Stimulated activated CD4-positive, alpha-beta T cell treated with anti-CD3 and anti-CD28 coated beads, Interleukin-4, amount 100 ng/mL, for 4 hours (primary cell): ENCODE data around the gene DEPP1.

Experiments
- DNase-seq, 2 experiments: peaks; one replicate each; pipeline ENCODE4 v3.0.0-alpha.2; 2020

Gene DEPP1

DNA sequence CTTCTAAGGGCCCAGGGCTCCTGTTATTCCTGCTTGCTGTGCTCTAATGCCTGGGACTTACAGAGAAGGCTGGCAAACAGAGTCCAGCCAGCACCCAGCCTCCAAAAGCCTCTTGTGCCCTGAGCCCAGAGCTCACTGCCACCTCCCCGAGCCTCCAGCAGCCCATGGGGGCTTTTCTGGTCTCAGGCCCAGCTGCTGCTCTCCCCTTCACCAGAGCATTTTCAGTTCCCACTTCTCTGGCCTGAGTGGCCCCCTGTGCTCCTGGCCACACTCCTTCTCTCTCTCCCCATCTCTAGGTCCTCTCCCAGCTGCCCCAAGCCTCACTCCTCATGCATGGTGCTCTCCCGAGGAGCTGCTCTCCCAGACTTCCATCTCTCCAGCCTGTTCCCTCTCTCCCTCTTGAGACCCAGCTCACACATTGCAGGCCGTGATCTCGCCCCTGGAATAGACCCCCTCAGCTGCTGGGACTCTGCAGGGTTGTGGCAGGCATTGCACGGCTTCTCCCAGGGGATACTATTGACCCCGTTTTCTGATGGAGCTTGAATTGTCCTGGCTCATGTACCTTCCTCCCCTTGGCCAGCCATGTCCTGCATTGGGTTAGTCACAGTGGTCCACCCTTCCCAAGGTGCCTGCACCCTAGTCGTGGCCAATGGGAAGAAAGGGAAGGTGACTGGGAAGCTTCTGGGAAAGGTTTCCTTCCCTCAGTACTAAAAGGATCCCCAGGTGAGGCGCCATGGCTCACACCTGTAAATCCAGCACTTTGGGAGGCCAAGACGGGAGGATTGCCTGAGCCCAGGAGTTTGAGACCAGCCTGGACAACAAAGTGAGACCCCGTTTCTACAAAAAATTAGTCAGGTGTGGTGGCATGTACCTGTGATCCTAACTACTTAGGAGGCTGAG lies 28.0 kb downstream of the DEPP1 start:
- DNase-seq = no peak

DNA sequence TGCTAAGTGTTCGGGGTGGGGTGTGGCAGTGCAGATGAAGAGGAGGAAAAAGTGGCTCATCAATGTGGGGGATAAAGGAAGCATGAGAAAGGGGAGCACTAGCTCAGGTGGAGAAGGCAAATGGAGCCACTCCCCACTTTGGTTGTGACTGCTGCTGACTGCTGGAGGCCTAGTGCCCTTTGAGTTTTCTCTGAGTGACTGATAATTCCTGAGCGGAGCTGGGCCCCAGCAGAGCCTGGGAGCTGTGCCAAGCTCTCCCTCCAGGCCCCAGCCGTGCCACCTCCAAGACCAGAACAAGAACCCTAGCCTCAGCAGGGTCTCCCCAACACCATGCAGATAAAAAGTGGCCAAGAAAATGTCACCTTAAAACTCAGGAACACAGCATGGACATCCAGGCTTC lies 28.7 kb downstream of the DEPP1 start:
- DNase-seq = no peak

DNA sequence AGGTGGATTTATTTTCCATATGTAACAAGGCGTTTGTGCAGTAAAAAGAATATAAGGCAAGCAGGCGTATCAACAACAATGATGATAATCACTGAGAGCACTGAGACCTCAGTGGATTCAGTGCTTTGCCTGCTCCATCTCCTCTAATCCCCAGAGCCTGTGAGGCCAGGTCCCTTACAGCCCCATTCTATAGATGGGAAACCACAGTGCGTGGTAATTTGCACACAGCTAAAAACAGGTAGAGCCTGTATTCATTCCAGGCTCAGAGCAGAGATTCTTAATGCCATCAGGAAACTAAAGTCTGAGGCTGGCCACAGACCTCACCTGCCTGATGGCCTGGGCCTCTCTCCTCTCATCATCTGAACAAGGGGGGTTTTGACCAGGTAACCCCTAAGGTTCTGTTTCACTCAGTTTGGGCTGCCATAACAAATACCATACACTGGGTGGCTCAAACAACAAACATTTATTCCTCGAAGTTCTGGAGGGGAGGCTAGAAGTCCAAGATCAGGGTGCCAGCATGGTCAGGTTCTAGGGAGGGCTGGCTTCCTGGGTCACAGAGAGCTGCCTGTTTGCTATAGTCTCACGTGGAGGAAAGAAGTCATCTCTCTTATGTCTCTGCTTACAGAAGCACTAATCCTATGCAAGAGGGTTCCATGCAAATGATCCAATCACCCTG lies 29.3 kb downstream of the DEPP1 start:
- DNase-seq = no peak

DNA sequence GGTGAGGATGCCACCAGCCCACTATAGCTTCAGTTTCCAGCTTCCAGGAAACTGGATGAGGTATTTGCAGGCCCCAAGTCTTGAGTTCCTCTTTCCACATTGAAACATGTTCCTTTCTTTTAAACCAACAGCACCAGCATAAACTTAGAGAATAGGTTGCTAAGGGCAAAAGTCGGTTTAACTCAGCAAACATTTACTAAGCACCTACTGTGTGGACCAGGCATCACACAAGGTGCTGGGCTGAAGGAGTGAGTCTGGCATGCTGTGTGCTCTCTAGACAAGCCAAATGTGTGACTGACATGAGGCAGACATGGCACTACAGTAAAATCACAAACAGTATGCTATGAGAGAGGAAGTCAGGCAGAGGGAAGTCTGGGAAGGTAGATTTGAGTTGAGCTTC lies 30.0 kb downstream of the DEPP1 start:
- DNase-seq = no peak

DNA sequence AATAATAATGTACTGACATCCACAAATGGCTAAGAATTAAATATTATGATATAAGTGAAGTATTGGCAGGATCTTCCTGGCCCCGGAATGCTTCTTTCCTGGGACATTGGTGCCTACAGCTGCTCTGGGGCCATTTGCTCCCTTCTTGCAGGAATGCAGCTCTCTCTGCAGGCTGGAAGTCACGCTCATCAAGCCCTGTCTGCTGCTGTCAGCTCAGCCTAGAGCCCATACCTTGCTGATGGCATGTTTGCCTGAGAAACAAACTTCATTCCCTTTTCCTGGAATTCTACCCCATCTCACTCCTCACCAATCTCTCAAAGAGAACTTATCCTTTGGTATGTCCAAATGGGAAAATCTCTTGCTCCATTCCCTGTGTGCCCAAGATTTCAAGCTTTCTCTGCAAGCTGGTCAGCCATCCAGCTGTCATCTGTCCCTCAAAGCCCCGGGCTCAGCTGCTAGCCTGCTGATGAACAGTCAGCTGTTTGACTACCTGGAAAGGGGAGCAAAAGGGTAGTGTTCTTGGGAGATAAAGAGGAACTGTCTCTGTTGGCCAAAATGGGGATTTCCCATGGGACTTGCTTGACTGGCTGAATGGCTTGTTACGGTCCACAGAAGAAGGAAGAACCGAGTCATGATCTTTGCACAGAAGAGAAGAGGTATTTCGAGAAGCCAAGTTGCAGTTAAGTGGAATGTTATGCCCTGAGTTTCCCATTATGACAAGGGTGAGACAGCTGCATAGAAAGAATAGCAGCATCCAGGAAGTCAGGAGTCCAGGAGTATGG lies 31.0 kb downstream of the DEPP1 start:
- DNase-seq = no peak

DNA sequence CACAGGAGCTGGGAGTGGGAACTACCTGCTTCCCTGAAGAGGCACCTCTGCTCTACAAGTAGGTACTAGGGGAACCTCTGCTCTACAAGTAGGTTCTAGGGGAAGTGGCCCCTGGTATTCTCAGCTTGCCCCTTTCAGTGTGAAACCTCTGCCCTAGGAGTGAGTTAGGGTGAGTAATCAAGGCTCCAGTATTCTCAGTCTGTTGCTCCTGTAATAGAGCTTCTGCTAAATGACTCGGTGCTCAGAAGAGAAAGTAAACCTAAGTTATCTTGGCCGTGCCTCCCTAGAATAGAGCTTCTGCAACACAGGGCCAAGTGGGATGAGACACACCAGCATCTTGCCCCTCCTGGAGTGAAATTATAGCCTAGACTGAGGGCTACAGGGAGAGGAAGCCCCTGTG lies 32.4 kb downstream of the DEPP1 start:
- no peak for DNase-seq

DNA sequence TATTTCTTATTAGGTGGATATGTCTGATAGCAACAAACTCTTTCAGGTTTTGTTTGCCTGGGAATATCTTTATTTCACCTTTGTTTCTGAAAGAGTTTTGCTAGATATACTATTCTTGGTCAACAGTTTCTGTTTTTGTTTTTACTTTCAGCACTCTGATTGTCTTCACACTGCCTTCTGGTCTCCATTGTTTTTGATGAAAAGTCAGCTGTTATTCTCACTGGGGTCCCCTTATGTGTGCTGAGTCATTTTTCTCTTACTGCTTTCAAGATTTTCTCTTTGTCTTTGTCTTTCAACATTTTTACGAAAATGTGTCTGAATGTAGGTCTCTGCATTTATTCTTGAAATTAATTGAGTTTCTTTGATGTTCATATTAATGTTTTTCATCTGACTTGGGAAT lies 34.3 kb downstream of the DEPP1 start:
- DNase-seq = no peak

DNA sequence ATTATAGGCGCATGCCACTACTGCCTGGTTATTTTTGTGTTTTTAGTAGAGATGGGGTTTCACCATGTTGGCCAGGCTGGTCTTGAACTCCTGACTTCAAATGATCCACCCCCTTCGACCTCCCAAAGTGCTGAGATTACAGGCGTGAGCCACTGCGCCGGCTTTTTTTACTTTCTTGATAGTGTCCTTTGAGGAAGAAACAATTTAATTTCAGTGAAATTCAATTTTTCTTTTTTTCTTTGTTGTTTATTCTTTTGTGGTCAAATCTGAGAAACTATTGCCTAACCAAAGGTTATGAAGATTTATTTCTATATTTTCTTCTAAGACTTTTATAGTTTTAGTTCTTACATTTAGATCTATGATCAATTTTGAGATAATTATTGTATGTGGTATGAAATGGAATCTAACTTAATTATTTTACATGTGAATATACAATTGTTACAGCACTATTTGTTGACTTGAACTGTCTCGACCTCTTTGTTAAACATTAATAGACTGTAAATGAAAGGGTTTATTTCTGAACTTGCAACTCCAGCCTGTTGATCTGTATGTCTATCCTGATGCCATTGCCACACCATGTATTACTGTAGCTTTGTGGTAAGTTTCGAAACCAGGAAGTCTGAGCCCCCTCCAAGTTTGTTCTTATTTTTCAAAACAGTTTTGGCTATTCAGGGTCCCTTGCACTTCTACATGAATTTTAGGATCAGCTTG lies 38.8 kb downstream of the DEPP1 start:
- no peak for DNase-seq

DNA sequence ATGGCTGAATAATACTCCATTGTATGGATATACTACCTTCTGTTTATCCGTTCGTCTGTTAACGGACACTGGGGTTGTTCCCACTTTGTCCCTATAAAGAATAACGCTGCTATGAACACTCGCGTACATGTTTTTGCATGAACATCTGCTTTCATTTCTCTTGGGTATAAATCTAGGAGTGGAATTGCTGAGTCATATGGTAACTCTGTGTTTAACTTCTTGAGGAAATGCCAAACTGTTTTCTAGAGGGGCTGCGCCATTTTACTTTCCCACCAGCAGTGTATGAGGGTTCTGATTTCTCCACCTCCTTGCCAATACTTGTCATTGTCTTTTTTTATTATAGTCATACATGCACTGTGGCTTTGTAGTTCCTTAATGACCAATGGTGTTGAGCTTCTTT lies 39.7 kb downstream of the DEPP1 start:
- no peak for DNase-seq

DNA sequence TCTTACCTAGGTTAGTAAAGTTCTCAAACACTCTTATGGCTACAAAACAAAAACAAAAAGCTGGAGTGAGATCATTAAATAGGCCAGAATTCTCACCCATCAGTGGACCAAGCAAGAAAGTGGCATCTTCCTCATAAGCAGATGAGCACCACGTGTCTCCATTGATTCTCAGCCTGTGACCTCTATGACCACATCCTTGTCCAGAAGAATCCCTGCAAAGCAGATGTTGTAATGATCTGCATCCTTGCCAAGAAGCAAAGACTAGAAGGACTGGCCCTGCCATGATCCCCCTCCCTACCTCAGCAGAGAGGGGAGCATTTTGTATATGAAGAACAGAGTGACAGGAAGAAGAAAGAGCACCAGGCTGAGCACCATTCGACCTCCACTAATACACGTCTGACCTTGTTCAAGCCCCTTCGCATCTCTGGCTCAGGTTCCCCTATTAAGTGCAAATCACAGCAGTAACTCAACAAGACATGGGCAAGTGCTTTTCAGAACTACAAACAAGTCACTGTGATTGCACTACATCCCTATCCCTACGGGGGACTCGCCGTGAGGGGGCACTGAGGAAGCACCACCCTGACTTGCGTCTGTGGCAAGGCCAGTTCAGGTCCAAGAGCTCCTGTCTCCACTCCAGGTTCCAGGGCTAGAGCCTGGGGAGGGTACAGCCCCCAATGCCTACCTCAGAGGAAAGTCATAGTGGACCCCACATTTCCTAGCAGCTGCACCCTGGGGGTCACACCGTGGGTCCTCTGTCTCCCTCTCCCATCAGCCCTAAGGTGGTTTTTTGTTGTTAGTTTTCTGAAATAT lies 41.2 kb downstream of the DEPP1 start:
- no peak for DNase-seq

DNA sequence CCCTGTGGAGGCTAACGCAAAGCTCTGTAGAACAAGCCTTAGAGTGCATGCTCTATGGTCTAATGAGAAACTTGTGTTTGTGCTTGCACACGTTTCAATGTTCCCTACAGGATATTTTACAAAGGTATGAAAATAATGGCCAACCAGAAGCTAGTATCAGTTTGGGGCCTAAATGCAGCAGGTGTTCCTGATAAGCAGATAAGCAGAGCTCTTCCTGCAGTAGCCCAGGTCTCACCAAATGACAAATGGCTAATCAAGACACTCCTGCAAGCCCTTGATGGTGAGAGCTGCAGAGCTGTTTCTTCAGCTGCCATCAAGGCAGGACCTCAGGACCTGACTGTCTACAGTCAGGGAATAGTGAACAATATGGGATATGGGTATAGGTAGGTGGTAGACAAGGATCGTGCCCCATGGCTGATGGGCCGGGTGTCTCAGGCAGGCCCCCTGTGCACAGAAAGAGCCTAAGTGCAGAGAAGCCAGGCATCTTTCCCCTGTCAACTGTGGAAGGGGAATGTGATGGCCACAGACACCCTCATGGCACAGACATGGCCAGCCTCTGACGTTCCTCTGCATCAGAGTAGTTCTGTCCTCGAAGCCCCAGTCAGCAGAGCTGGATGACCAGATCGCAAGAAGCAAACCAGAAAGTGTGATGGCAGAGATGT lies 42.2 kb downstream of the DEPP1 start:
- no peak for DNase-seq

DNA sequence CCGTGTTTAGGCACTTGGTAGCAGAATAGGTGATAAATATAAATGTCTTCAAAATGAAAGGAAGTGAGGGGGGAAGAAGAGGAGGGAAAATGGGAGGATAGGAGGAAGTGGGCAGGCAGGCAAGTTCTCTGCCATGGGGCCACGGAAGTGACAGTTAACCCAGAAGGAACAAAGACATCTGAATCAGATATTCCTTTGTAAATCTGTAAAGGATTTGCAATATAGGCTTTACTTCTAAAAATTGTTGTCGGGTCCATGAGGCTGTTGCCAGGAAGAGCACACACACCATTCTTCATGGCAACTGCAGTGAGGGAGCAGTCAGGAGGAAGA lies 42.7 kb downstream of the DEPP1 start:
- DNase-seq = no peak

DNA sequence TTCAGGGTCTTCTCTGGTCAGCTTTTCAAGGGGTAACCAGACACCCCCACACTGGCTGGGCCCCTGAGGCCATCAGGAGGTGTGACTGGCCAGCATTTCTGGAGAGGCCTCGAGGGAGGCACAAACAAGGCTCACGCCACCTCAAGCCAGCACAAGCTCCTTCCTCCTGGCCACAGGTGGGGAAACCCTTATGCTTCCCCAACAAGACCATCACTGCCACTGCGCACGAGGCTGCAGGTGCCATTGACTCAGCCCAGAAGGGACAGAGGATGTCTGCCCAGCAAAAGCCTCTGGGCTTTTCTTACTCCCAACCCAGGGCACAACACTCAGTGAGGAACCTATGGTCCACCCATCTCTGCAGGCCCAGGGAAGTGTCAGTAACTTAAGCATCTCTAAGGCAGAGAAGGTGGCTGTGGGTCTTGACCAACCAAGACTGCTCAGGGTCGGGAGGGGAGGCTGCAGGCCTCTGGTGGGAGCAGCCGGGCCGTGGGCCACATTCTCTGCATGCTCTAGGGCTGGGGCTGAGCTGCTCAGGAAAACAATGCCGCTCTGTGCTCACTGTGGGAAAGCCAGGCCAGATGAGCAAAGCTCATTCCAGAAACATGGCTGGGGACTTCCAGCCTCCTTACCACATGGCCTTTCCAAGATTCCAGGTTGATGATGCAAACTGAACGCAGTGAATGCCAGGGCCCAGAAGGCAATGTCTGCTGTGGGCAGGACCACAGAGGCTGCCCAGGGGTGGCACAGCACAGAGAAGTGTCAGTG lies 43.2 kb downstream of the DEPP1 start:
- no peak for DNase-seq

DNA sequence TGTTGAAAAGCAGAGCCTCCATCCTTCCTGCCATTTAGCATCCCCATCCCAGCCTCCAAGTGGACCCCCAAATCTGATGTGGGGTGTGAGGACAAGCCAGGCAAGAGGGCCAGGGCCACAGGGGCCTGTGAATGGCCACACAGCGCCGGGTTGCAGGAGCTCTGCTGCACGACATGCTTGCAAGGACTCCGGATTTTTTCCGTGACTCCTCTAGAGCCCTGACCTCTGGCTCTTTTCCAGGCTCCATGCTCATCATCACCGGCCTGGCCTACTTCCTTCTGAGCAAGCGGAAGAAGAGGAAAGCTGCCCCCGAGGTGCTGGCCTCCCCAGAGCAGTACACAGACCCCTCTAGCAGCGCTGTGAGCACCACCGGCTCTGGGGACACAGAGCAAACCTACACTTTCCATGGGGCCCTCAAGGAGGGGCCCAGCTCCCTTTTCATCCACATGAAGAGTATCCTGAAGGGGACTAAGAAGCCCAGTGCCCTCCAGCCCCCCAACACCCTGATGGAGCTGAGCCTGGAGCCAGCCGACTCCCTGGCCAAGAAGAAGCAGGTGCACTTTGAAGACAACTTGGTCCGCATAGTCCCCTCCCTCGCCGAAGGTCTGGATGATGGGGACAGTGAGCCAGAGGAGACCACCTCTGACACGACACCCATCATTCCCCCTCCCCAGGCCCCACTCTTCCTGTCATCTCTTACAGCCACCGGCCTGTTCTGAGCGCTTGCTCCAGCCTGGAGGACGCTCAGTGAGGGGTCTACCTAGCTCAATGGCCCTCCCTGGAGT lies 44.0 kb downstream of the DEPP1 start:
- DNase-seq = no peak

DNA sequence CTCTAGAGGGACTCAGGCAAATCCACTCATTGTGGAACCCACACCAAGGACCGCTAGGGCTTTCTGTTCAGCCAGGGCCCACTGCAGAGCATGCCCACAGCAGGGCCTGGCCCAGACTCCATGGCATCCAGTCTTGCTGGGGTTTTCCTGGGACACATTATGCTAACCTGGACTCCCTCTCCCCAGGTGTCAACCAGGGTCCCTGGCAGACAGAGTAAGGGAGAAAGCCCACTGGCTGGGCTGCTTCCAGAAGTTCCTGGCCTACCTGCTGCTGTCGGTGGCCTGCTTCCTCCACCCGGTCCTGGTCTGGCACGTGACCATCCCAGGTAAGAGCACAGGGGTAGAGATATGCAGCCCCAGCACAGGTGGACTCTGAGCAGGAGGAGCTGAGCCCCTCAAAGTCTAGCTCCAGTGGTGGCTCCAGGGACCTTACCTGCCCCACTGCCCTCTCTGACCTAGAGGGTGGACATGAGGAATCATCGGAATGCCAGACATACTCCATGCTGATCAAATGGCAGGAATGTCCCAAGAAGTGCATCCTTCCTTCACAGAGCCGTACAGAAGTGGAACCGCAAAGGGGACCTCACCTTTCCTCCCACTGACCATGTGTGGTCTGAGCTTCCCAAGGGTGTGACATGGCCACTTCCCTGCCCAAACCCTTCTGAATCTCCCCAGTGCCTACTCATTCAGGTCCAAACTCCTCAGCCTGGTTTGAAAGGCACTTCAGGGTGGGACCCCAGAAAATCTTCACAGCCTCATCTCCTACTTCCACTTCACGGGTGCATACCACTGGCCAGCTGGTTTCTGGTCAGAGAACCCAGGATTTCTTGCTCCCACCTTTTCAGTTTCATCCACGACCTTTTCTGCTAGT lies 44.9 kb downstream of the DEPP1 start:
- no peak for DNase-seq

DNA sequence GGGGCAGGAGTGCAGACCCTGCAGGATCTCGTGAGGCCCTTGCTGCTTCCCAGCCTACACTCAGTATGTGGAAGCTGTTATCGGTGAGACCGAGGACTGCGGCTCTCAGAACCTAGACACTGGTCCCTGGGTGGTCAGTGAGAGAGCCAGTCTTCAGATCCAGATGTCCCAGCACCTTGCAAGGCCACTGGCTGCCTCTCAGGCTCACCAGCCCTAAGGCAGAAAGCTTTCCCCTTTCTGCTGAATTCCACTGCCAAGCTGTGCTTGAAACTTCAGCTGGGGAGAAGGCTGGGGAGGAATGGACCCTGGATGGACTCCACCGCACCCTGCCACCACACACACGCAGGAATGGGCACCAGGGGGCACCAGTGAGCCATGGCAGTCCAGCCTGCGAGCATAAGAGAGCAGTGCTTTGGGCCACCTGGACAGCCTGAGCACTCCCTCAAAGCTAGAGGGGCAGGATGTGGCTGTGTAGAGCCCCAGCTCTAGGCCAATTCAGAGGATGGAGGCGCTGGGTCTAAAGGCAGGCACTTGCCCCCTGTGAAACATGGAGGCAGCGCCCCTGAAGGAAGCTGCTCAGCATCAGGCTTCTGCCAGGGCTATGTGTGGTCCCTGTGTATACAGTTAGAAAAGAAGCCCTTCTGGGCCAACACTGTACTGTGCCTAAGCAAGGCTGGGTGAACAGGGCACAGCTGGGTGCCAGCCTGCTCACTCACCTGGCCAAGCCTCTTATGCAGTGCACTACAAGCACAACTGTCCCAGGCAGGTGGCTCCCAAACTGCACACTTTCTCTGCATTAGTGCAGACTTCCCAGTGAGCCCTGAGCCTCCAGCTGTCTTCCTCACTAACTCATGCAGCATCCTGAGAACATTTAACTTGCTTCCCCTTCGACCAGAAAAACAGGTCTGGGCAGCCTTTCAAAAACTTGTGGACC lies 45.8 kb downstream of the DEPP1 start:
- peak; percentile 62 to 81 for DNase-seq

DNA sequence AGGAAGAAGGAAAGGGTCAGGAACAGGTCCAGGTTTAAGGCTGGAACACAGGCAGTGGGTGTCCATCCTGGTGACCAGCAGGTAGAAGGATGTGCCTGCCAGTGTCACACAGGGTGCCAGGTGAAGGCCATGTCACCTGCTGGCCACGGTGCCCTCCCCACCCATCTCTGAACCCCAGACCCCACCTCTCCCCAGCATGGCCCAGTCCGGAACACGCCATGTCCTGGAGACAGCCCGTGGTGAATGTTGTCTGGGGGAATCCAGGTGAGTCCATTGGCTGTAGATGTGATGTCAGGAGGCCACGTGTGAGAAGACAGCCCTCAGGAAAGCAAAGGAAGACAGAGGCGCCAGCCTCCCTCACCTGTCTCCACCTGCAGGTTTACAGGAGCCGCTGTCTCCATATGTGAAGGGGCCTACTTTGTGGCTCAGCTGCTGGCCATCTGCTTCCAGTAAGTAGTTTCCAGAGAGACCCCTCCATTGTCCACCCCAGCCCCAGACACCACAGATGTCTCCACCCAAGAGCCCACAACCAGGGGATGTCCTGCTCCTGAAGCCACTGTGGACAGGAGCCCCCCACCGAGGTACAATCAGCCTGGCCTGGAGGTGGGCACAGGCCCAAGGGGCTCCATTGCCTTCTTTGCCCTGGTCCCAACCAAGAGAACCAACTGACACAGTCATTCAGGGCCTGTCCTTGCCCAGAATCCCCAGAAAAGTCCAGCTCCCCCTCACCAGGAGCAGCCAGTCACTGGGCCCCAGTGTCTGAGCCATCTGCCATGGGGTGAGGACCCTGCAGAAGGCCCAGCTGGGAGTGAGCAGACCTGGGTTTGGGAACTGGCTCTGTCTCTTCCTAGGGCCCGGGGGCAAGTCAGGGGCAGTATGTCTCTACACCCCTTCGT lies 46.7 kb downstream of the DEPP1 start:
- DNase-seq = no peak
